ENCODE results near the gene GPRC6A. TPM values are rescaled to one million over a fixed set of nuclear protein-coding genes. Genes with fewer than 3 reads are reported as not detected.

Gene GPRC6A
- total and polyA plus RNA-seq, 10 of the 15 experiments (the other 5 are each of a cell fraction or from before 2014, with no cell fraction given) = not detected

GRCh38 chr6:116859264-116859663 lies 30.4 kb upstream of the GPRC6A start:
- DNase-seq (ENCODE audit: low read depth, low spot score) = no peak
- no peak overlapping the region for H3K27ac ChIP-seq (ENCODE audit: control insufficient read depth, insufficient read depth)
- H3K9me3 ChIP-seq (replicated peaks; ENCODE audit: control insufficient read depth, insufficient read depth, low read length) = no peaks in the 10 kb centered on the region; the same call in 2 of the 3 replicates
- in situ Hi-C loops (cut with MboI) (no loop called here), intact Hi-C loops (cut with micrococcal nuclease; ENCODE audit: unreplicated experiment) (no loop called here)
- no peaks in the 10 kb centered on the region for H3K27me3 ChIP-seq (replicated peaks in 1 of 2; ENCODE audit: control insufficient read depth in 2 of 2, insufficient read depth in 2 of 2, low read length in 1 of 2)
- no peak overlapping the region for H3K4me2 ChIP-seq (ENCODE audit: control insufficient read depth, insufficient read depth)
- H4K20me1 ChIP-seq (ENCODE audit: control insufficient read depth, insufficient read depth) = no peaks in the 10 kb centered on the region
- H3K9ac ChIP-seq (ENCODE audit: control insufficient read depth, insufficient read depth, low read length) = no peak overlapping the region
- TF ChIP-seq CBX5 (IDR thresholded peaks at IDR 0.05; ENCODE audit: low read depth) (0 out of 2 replicates have a peak, but pooled peaks have one; percentile 57), MYB (IDR thresholded peaks at IDR 0.05; ENCODE audit: borderline replicate concordance, low read depth, low read length) (no peak)
- ATAC-seq = no peak
- ChIA-PET CTCF (interaction anchor here (0.9 to 1.0 kb wide), 2 partner anchors 8 to 9 kb away, joined by 3 read pairs; no protein-coding TSS in a partner anchor), POLR2A (no interaction called here), SMC1A (ENCODE audit: uncharacterized antibody, unreplicated experiment) (no interaction called here), RAD21 (ENCODE audit: unreplicated experiment) (no interaction called here)
- H3K4me3 ChIP-seq = no peak overlapping the region
- H2AFZ ChIP-seq (ENCODE audit: control insufficient read depth, low read depth, low read length) = no peak overlapping the region
- BruUV-seq (replicated peaks) = no TSS peak
- no peaks in the 10 kb centered on the region for H3K4me1 ChIP-seq (ENCODE audit: control insufficient read depth, insufficient read depth, low read length)
- no peaks in the 10 kb centered on the region for H3K79me2 ChIP-seq (ENCODE audit: control insufficient read depth, insufficient read depth, low read length)
- no peaks in the 10 kb centered on the region for H3K36me3 ChIP-seq (ENCODE audit: control insufficient read depth in 2 of 2, insufficient read depth in 2 of 2, low read length in 1 of 2)
- FAIRE-seq = no peak

GRCh38 chr6:116858060-116858459 lies 29.2 kb upstream of the GPRC6A start:
- Histone ChIP-seq H3K27me3 (replicated peaks in 1 of 2; ENCODE audit: control insufficient read depth in 2 of 2, insufficient read depth in 2 of 2, low read length in 1 of 2) (no peaks in the 10 kb centered on the region), H3K9me3 (replicated peaks; ENCODE audit: control insufficient read depth, insufficient read depth, low read length) (no peaks in the 10 kb centered on the region; the same call in 2 of the 3 replicates), H3K36me3 (ENCODE audit: control insufficient read depth in 2 of 2, insufficient read depth in 2 of 2, low read length in 1 of 2) (no peaks in the 10 kb centered on the region), H3K4me1 (ENCODE audit: control insufficient read depth, insufficient read depth, low read length) (no peaks in the 10 kb centered on the region), H3K4me3 (no peak overlapping the region), H3K79me2 (ENCODE audit: control insufficient read depth, insufficient read depth, low read length) (no peaks in the 10 kb centered on the region), H3K4me2 (ENCODE audit: control insufficient read depth, insufficient read depth) (no peak overlapping the region), H4K20me1 (ENCODE audit: control insufficient read depth, insufficient read depth) (no peaks in the 10 kb centered on the region), H3K27ac (ENCODE audit: control insufficient read depth, insufficient read depth) (no peak overlapping the region), H2AFZ (ENCODE audit: control insufficient read depth, low read depth, low read length) (no peak overlapping the region), H3K9ac (ENCODE audit: control insufficient read depth, insufficient read depth, low read length) (no peak overlapping the region)
- ATAC-seq (no peak), FAIRE-seq (no peak), DNase-seq (ENCODE audit: low read depth, low spot score) (no peak)
- in situ Hi-C loops (cut with MboI) (no loop called here), intact Hi-C loops (cut with micrococcal nuclease; ENCODE audit: unreplicated experiment) (no loop called here)
- ChIA-PET POLR2A (no interaction called here), CTCF (interaction anchor here (0.9 to 1.5 kb wide), 2 partner anchors 8 to 10 kb away, joined by 3 to 5 read pairs; no protein-coding TSS in a partner anchor), RAD21 (ENCODE audit: unreplicated experiment) (no interaction called here), SMC1A (ENCODE audit: uncharacterized antibody, unreplicated experiment) (interaction anchor here (0.6 to 0.7 kb wide), 2 partner anchors 49 to 112 kb away, joined by 3 read pairs; no protein-coding TSS in a partner anchor)
- no TSS peak for BruUV-seq (replicated peaks)
- no peak for TF ChIP-seq SPI1 (IDR thresholded peaks at IDR 0.05; ENCODE audit: borderline replicate concordance, insufficient read depth, low read depth, low read length)
- no peak for TF ChIP-seq TAF1 (IDR thresholded peaks at IDR 0.05; ENCODE audit: borderline replicate concordance, low read depth, low read length)
- TF ChIP-seq CREB1 (IDR thresholded peaks at IDR 0.05; ENCODE audit: low read depth) = no peak
- TF ChIP-seq LARP7 (IDR thresholded peaks at IDR 0.05) = no peak
- no peak for TF ChIP-seq ATF2 (IDR thresholded peaks at IDR 0.05; ENCODE audit: low read length)
- no peak for TF ChIP-seq ZNF24 (IDR thresholded peaks at IDR 0.05)
